Skin of body (tissue), 3 donors: ENCODE data around the gene EFS. TPM values are rescaled to one million over a fixed set of nuclear protein-coding genes. Genes with fewer than 3 reads are reported as not detected.

Source experiments
- DNase-seq: peaks from one replicate; lab custom pipeline; 2025; lab: John Stamatoyannopoulos, UW
- small RNA-seq: library from RNA; depleted of rRNA; stranded (forward); fragments of <200 nt; gene quantifications from one replicate; pipeline ENCODE3, GENCODE V24; 2014; ENCODE audit warnings: low replicate concordance
- total RNA-seq: library from RNA; depleted of rRNA; stranded (reverse); fragments of >200 nt; gene quantifications from one replicate; pipeline ENCODE4 v1.2.3, GENCODE V29; 2014

Gene EFS
- total RNA-seq, 1 donor from 2014 or later = 24.1 TPM

DNA sequence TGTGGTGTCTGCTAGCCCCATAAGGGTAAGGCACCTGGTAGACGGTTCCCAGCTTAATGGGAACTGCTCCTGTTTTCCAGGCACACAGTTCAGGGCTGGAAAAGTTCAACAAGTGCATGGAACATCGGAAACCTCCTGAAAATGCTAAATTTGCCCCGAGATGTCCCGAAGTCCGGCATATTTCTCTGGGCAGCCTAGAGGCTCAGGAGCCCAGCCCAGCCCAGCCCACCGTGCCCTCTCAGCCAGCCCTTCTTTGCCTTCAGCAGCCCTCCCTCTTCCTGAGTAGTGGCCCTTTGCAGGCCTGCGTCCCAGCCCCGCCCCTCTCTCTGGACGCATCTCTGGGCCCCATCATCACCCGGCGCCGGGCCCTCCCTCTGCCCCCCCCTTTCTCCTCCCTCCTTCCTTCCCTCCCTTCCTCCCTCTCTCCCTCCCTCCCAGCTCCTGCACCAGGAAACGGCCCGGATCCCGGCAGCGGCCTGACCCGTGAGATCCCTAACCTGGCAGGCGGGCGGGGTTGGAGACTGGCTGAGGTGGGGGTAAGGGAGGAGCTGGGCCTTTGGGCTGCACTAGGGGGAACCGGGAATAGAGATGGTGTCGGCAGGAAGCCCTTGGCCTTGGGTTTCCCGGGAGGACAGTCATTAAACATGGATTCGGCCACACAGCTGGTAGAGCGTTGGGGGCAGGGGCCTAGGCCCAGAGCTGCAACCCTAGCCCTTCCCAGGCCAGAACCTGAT is 58.4 kb downstream of the EFS start, which contains the start of gene BCL2L2:
BCL2L2 (plus strand) TSS at position 422 of the 734 bp plus-strand sequence. CDS start 935 bp downstream, outside the sequence.
- peak; percentile 90 for DNase-seq

Small RNAs within 50 kb of the gene (small RNA-seq; reads per million reads assigned to genes)
- gene MIR208A = not detected

Other genes with a start within 250 kb of the EFS start
- 1.5 TPM for gene CEBPE, start 245.9 kb downstream of the EFS start, total RNA-seq
- 27.5 TPM for gene SLC7A8, start 181.5 kb downstream of the EFS start, total RNA-seq
- not detected for gene RNF212B, start 127.2 kb downstream of the EFS start, total RNA-seq
- 4.0 TPM for gene HOMEZ, start 79.0 kb downstream of the EFS start, total RNA-seq
- 6.0 TPM for gene PPP1R3E, start 62.3 kb downstream of the EFS start, total RNA-seq
- 18.7 TPM for gene BCL2L2, start 58.3 kb downstream of the EFS start, total RNA-seq
- 65.8 TPM for gene PABPN1, start 43.7 kb downstream of the EFS start, total RNA-seq
- 13.1 TPM for gene SLC22A17, start 12.3 kb downstream of the EFS start, total RNA-seq
- not detected for gene IL25, start 7.6 kb upstream of the EFS start, total RNA-seq
- 2.7 TPM for gene CMTM5, start 11.9 kb upstream of the EFS start, total RNA-seq
- gene MYH6, start 43.1 kb upstream of the EFS start, total RNA-seq = 0.30 TPM
- gene MYH7, start 70.5 kb upstream of the EFS start, total RNA-seq = 84.4 TPM
- 58.2 TPM for gene NGDN, start 104.5 kb upstream of the EFS start, total RNA-seq
- 0.39 TPM for gene ZFHX2, start 186.6 kb upstream of the EFS start, total RNA-seq
- gene THTPA, start 191.1 kb upstream of the EFS start, total RNA-seq = 9.4 TPM
- 32.8 TPM for gene AP1G2, start 202.6 kb upstream of the EFS start, total RNA-seq
- 0.39 TPM for gene JPH4, start 213.6 kb upstream of the EFS start, total RNA-seq